ENCODE measurements around the gene C1orf122. TPM values are rescaled to one million over a fixed set of nuclear protein-coding genes. Genes with fewer than 3 reads are reported as not detected.

C1orf122 gene
- total RNA-seq, 1 experiment from 2014 or later, result 45.9 TPM

- TF ChIP-seq AFF4 (CRISPR knock-in tag; IDR thresholded peaks at IDR 0.05; ENCODE audit: borderline replicate concordance) (no peak), FOXP4 (CRISPR knock-in tag; IDR thresholded peaks at IDR 0.05) (no peak), SOX15 (CRISPR knock-in tag; IDR thresholded peaks at IDR 0.05) (no peak), GABPB1 (CRISPR knock-in tag; IDR thresholded peaks at IDR 0.05) (no peak), CREM (CRISPR knock-in tag; IDR thresholded peaks at IDR 0.05) (no peak), ARID4B (CRISPR knock-in tag; IDR thresholded peaks at IDR 0.05; ENCODE audit: borderline replicate concordance) (peak; percentile 52; the same call in 1 of the 2 replicates), TEAD1 (CRISPR knock-in tag; IDR thresholded peaks at IDR 0.05) (no peak), PRRX2 (CRISPR knock-in tag; IDR thresholded peaks at IDR 0.05) (no peak), ZNF425 (CRISPR knock-in tag; conservative IDR thresholded peaks at IDR 0.05) (no peak), ZNF121 (CRISPR knock-in tag; IDR thresholded peaks at IDR 0.05) (no peak), ZNF423 (CRISPR knock-in tag; IDR thresholded peaks at IDR 0.05) (no peak), ATF6 (CRISPR knock-in tag; IDR thresholded peaks at IDR 0.05) (no peak), ZBTB43 (CRISPR knock-in tag; IDR thresholded peaks at IDR 0.05) (0 out of 2 replicates have a peak, but pooled peaks have one; percentile 23), JAZF1 (CRISPR knock-in tag; IDR thresholded peaks at IDR 0.05) (no peak), ZNF416 (CRISPR knock-in tag; IDR thresholded peaks at IDR 0.05) (no peak), ELF4 (CRISPR knock-in tag; IDR thresholded peaks at IDR 0.05; ENCODE audit: low read depth) (0 out of 2 replicates have a peak, but pooled peaks have one; percentile 38), SMAD3 (CRISPR knock-in tag; IDR thresholded peaks at IDR 0.05; ENCODE audit: borderline replicate concordance) (no peak)
These were observed 1.1 kb downstream of the C1orf122 start (continued) for GRCh38 chr1:37808369-37809319.

Data from WTC11 (cell line).